Transverse colon (tissue), 4 donors: ENCODE data around the gene DQX1.
A peak's percentile ranks its signal among the peaks of the same experiment; 100 is the strongest.

Experiments
- EP300 ChIP-seq: sonication (generic); formaldehyde crosslinking; IDR thresholded peaks from one replicate; pipeline ENCODE4 v1.6.1; 2017; ENCODE audit warnings: antibody characterized with exemption, low read depth
- POLR2A ChIP-seq: fragments of 450-650 bp; IDR thresholded peaks from one replicate; pipeline ENCODE4 v1.6.1; 2016; ENCODE audit warnings: antibody characterized with exemption, mild to moderate bottlenecking, moderate library complexity
- POLR2AphosphoS5 ChIP-seq, 3 donors: sonication (generic); formaldehyde crosslinking; IDR thresholded peaks; one replicate each; pipeline ENCODE4 v1.6.1; 2016; ENCODE audit warnings: antibody characterized with exemption in 3 of 3
- TF ChIP-seq, protein P1 (sequence below), 5 experiments: fragments of 200-600 bp in 3 of 5; fragments of 450-650 bp in 2 of 5; sonication (generic) in 3 of 5; IDR thresholded peaks; 1 replicate in 2 of 5; 2 replicates in 3 of 5; pipeline ENCODE4 v1.5.1; 2016 to 2017; ENCODE audit warnings: antibody characterized with exemption in 5 of 5, inconsistent platforms in 3 of 5, mild to moderate bottlenecking in 2 of 5, moderate library complexity in 1 of 5

DNA sequence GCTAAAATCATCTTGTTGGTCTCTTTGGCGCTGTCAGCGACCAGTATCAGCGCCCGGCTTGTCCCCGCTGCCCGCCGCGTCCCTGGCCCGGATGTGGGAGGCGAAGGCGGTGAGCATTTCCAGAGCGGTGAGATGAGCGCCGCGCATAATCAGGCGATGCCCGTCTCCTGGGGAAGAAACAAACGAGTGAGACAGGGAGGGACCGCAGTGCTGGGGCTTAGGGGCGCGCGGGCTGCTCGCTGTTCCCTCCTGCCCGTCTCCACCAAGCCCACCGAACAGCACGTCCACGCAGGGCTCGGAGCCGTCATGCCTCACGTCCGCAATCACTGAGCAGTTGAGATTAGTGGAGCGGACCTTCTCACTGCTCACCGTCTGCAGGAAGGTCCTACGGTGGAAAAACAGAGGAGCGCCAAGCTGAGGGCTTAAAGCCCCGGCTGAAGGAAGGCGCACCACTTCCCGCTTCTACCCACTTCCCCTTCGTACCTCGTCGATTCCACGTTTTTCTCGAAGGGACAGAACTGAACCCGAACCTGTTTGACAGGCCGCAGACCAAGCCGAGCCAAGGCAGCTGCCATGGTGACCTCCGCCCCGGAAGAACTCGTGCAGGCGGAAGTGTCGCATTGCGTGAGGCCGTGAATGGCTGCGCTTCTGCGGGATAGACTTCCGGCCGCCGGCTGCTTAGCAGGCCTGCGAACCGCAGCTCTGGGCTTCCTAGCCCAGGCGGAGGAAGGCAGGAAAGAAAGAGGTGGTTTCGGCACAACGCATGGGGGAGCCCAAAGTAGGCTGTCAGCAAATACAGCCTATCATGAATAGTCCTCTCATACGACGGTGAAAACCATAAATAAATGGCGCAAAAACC lies 53.7 kb downstream of the DQX1 start, which contains the start of gene MRPL53:
- TF ChIP-seq, protein P1, sequence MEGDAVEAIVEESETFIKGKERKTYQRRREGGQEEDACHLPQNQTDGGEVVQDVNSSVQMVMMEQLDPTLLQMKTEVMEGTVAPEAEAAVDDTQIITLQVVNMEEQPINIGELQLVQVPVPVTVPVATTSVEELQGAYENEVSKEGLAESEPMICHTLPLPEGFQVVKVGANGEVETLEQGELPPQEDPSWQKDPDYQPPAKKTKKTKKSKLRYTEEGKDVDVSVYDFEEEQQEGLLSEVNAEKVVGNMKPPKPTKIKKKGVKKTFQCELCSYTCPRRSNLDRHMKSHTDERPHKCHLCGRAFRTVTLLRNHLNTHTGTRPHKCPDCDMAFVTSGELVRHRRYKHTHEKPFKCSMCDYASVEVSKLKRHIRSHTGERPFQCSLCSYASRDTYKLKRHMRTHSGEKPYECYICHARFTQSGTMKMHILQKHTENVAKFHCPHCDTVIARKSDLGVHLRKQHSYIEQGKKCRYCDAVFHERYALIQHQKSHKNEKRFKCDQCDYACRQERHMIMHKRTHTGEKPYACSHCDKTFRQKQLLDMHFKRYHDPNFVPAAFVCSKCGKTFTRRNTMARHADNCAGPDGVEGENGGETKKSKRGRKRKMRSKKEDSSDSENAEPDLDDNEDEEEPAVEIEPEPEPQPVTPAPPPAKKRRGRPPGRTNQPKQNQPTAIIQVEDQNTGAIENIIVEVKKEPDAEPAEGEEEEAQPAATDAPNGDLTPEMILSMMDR (IDR thresholded peaks at IDR 0.05) = peak in 1 of 5 experiments; percentile 20
- peak; percentile 91 for TF ChIP-seq POLR2A
- TF ChIP-seq POLR2AphosphoS5 (IDR thresholded peaks at IDR 0.05) = peak; percentile 70 to 99 (median 97)
- no peak for TF ChIP-seq EP300
